A673 (cell line): Measurements from ENCODE around the gene ZNF391. TPM values are rescaled to one million over a fixed set of nuclear protein-coding genes. Genes with fewer than 3 reads are reported as not detected.
"Not testable (repeated sequence)": the region's sequence is repeated elsewhere in the genome, so short reads cannot be mapped to it uniquely, and the experiment has no call there.

Source experiments
- BruUV-seq: library from RNA; stranded (reverse); fragments of 400-500 nt; replicated peaks from 2 replicates; lab custom pipeline; 2021; lab: Mats Ljungman, UMichigan
- CTCF ChIA-PET: fragments of 300-600 bp; sonication (Branson Sonifier 250); formaldehyde crosslinking; loops from one replicate; lab custom pipeline; 2022; ENCODE audit warnings: antibody characterized with exemption; lab: Charles Lee
- POLR2A ChIA-PET: fragments of 300-600 bp; sonication (Branson Sonifier 250); formaldehyde crosslinking; loops from one replicate; lab custom pipeline; 2022; ENCODE audit warnings: antibody characterized with exemption; ENCODE audit not compliant: low non-redundant PET; lab: Charles Lee
- DNase-seq: peaks from one replicate; pipeline ENCODE4 v3.0.0-alpha.2; 2015; ENCODE audit warnings: low spot score
- H3K27ac ChIP-seq: fragments of 200-600 bp; sonication (generic); 2 replicates; pipeline ENCODE4 v1.5.1; 2016; ENCODE audit warnings: mixed run types, low read depth, mild to moderate bottlenecking, mixed read lengths, antibody characterized with exemption, low read length; ENCODE audit not compliant: poor library complexity, severe bottlenecking
- H3K27me3 ChIP-seq: fragments of 200-600 bp; sonication (generic); replicated peaks from 2 replicates; pipeline ENCODE4 v1.6.1; 2017; ENCODE audit warnings: mixed run types, low read depth, mild to moderate bottlenecking, mixed read lengths, antibody characterized with exemption, low read length; ENCODE audit not compliant: insufficient read depth, poor library complexity
- H3K36me3 ChIP-seq: fragments of 200-600 bp; sonication (generic); 2 replicates; pipeline ENCODE4 v1.6.1; 2016; ENCODE audit warnings: mixed run types, mild to moderate bottlenecking, mixed read lengths, antibody characterized with exemption, low read length; ENCODE audit not compliant: insufficient read depth, poor library complexity, severe bottlenecking
- H3K4me1 ChIP-seq: fragments of 200-600 bp; sonication (generic); 2 replicates; pipeline ENCODE4 v1.6.1; 2017; ENCODE audit warnings: mixed run types, mild to moderate bottlenecking, mixed read lengths, antibody characterized with exemption, low read length; ENCODE audit not compliant: insufficient read depth, poor library complexity, severe bottlenecking
- H3K4me3 ChIP-seq: fragments of 200-600 bp; sonication (generic); 2 replicates; pipeline ENCODE4 v1.5.1; 2016; ENCODE audit warnings: low read depth, mixed run types, mild to moderate bottlenecking, mixed read lengths, low read length; ENCODE audit not compliant: poor library complexity, severe bottlenecking
- H3K9me3 ChIP-seq: fragments of 200-600 bp; sonication (generic); 2 replicates; pipeline ENCODE4 v1.6.1; 2016; ENCODE audit warnings: mixed run types, low read depth, mild to moderate bottlenecking, mixed read lengths, antibody characterized with exemption, low read length; ENCODE audit not compliant: poor library complexity, severe bottlenecking
- CTCF ChIP-seq: fragments of 300-800, 200-600 bp; sonication (generic); conservative IDR thresholded peaks from 2 replicates; pipeline ENCODE4 v1.5.1; 2017; ENCODE audit warnings: low read depth, mild to moderate bottlenecking, antibody characterized with exemption, low read length, moderate library complexity, mixed read lengths
- EZH2 ChIP-seq: fragments of 200-600 bp; sonication (generic); IDR thresholded peaks from 2 replicates; pipeline ENCODE4 v1.6.1; 2017; ENCODE audit warnings: borderline replicate concordance, low read depth, mild to moderate bottlenecking, mixed read lengths, antibody characterized with exemption, low read length; ENCODE audit not compliant: poor library complexity, severe bottlenecking
- intact Hi-C: fragments of 100-400 bp; cut with micrococcal nuclease; formaldehyde crosslinking; loops from one replicate; pipeline ENCODE4 v1.10.0; 2022; ENCODE audit not compliant: unreplicated experiment
- total RNA-seq: library from RNA; stranded (reverse); gene quantifications from 2 replicates; pipeline ENCODE4 v1.2.3, GENCODE V29; 2021

Gene ZNF391
- total RNA-seq, 1 experiment from 2014 or later, result 2.8 TPM

- BruUV-seq, result no TSS peak
- H3K4me3 ChIP-seq, result peak overlapping the region; percentile 59
- no peak overlapping the region for H3K27ac ChIP-seq
- ChIA-PET CTCF (no interaction called here), POLR2A (no interaction called here)
- no peak for TF ChIP-seq CTCF
- no peak for TF ChIP-seq EZH2
- intact Hi-C loops, result no loop called here
- peak; percentile 82 for DNase-seq
- no peaks in the 10 kb centered on the region for H3K36me3 ChIP-seq
- H3K9me3 ChIP-seq, result no peaks in the 10 kb centered on the region
- H3K4me1 ChIP-seq, result no peaks in the 10 kb centered on the region
- H3K27me3 ChIP-seq, result no peaks in the 10 kb centered on the region
Observed at GRCh38 chr6:27374824-27375612, 13.5 kb upstream of the ZNF391 start.

GRCh38 chr6:27375613-27376079, 12.9 kb upstream of the ZNF391 start:
- BruUV-seq, result no TSS peak
- Histone ChIP-seq H3K4me3 (peak overlapping the region; percentile 59), H3K36me3 (no peaks in the 10 kb centered on the region), H3K4me1 (no peaks in the 10 kb centered on the region), H3K9me3 (no peaks in the 10 kb centered on the region), H3K27me3 (no peaks in the 10 kb centered on the region), H3K27ac (no peak overlapping the region)
- DNase-seq, result peak; percentile 43
- intact Hi-C loops, result no loop called here
- TF ChIP-seq EZH2, result no peak
- no peak for TF ChIP-seq CTCF
- CTCF ChIA-PET, result no interaction called here
- POLR2A ChIA-PET, result no interaction called here

- H3K4me3 ChIP-seq, BruUV-seq, H3K4me1 ChIP-seq, intact Hi-C loops, DNase-seq, H3K27me3 ChIP-seq, H3K36me3 ChIP-seq, H3K9me3 ChIP-seq, H3K27ac ChIP-seq: not testable (repeated sequence)
- ChIA-PET CTCF (interaction anchor here (0.7 kb wide), 1 partner anchor 42 kb away, joined by 4 read pairs; no protein-coding TSS in a partner anchor), POLR2A (interaction anchor here (0.6 kb wide), 1 partner anchor 94 kb away, joined by 3 read pairs; the partner anchor contains the start of gene ZNF184)
Observed at GRCh38 chr6:27378406-27378805, 10.2 kb upstream of the ZNF391 start.

GRCh38 chr6:27381001-27381400, 7.6 kb upstream of the ZNF391 start:
- BruUV-seq, H3K27me3 ChIP-seq, DNase-seq, POLR2A ChIA-PET, H3K4me3 ChIP-seq, H3K27ac ChIP-seq, H3K4me1 ChIP-seq, H3K36me3 ChIP-seq, CTCF ChIA-PET, H3K9me3 ChIP-seq, intact Hi-C loops: not testable (repeated sequence)
